ENCODE measurements around the gene NPAS3. TPM values are rescaled to one million over a fixed set of nuclear protein-coding genes. Genes with fewer than 3 reads are reported as not detected.

The NPAS3 gene
- total and polyA plus RNA-seq, 8 donors: 0.23 to 2.8 (median 1.4) TPM

DNA sequence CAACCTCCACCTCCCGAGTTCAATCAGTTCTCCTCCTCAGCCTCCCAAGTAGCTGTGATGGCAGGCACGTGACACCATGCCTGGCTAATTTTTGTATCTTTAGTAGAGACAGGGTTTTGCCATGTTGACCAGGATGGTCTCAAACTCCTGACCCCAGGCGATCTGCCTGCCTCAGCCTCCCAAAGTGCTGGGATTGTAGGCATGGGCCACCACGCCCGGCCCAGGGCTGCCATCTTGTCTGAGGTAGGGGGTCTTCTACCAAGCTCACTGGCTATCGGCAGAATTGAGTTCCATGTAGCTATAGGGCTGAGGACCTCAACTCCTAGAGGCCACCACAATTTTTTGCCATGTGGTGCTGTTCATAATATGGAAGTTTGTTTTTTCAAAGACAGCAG is 896.6 kb downstream of the NPAS3 start:
- peaks cover 0 to 5% (median 0%) of the 10 kb centered on the region in 3 donors for H3K4me1 ChIP-seq
- no peak overlapping the region for H3K4me3 ChIP-seq
- no peaks in the 10 kb centered on the region for H3K36me3 ChIP-seq
- TF ChIP-seq, protein P1, sequence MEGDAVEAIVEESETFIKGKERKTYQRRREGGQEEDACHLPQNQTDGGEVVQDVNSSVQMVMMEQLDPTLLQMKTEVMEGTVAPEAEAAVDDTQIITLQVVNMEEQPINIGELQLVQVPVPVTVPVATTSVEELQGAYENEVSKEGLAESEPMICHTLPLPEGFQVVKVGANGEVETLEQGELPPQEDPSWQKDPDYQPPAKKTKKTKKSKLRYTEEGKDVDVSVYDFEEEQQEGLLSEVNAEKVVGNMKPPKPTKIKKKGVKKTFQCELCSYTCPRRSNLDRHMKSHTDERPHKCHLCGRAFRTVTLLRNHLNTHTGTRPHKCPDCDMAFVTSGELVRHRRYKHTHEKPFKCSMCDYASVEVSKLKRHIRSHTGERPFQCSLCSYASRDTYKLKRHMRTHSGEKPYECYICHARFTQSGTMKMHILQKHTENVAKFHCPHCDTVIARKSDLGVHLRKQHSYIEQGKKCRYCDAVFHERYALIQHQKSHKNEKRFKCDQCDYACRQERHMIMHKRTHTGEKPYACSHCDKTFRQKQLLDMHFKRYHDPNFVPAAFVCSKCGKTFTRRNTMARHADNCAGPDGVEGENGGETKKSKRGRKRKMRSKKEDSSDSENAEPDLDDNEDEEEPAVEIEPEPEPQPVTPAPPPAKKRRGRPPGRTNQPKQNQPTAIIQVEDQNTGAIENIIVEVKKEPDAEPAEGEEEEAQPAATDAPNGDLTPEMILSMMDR (IDR thresholded peaks at IDR 0.05): no peak
- DNase-seq: no peak
- WGBS, 2 donors: 84 to 97% methylated on average over 6 of the region's 6 CpGs
- no peaks in the 10 kb centered on the region for H3K9me3 ChIP-seq
- intact Hi-C loops (cut with DNase I): loop anchor here in 1 of 3 donors (5.0 kb wide), 1 partner anchor 262 kb away; no protein-coding TSS in a partner anchor
- no peaks in the 10 kb centered on the region for H3K27me3 ChIP-seq
- no peak for FAIRE-seq
- no peak overlapping the region for H3K27ac ChIP-seq
- no peak for ATAC-seq

DNA sequence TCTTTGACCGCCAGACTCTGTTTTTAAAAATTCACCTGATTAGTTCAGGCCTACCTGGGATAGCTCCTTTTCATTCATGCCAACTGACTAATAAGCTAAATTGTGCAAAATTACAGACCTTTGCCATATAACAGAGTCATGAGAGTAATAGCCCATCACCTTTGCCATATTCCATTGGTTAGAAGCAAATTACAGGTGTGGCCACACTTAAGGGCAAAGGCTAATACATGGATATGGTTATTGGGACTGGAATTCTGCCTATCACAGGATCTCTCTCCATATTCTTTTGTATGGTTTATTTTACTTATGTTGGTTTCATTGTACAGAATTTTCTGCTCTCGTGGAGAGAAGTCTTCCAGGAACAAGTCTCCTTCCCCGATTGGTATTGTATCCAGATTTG is 897.0 kb downstream of the NPAS3 start:
- no peak for FAIRE-seq
- intact Hi-C loops (cut with DNase I): loop anchor here in 1 of 3 donors (5.0 kb wide), 1 partner anchor 262 kb away; no protein-coding TSS in a partner anchor
- Histone ChIP-seq H3K27me3 (no peaks in the 10 kb centered on the region), H3K4me1 (peaks cover 0 to 5% (median 0%) of the 10 kb centered on the region in 3 donors), H3K4me3 (no peak overlapping the region), H3K36me3 (no peaks in the 10 kb centered on the region), H3K27ac (no peak overlapping the region), H3K9me3 (no peaks in the 10 kb centered on the region)
- TF ChIP-seq, protein P1 (IDR thresholded peaks at IDR 0.05): no peak
- ATAC-seq: no peak
- 73 to 85% methylated on average over 3 of the region's 3 CpGs for WGBS, 2 donors
- no peak for DNase-seq

DNA sequence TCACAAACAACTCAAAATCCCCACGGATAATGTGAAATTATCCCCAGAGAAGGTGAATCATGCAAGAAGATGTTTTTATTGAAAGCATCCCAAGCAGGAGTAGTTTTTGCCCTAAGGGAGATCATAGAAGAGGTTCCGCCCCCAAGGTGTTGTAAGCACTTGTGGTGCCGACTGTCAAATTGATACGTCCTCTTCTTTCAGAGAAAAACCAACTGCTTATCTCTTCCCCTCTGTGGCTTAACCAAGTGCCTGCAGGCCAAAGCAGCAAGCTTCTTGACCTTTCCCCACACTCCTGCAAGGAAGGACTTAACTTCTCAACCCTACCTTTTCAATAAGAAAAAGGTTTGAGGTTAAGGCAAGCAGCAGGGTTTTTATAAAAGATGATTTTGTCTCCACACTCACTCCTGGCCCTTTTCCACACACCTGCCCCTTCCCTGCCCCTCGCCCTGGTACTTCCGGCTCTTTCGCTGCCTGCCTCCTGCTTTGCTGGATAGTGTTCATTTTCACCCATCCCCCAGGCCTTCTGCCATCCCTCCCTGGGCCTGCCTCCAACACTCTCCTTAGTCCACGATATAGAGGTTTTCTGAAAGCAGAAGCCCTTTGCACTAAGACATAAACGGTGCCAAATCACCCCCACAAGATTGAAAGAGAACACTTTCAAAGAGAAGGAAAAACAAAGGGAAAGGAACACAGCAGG is 897.7 kb downstream of the NPAS3 start:
- ATAC-seq: no peak
- Histone ChIP-seq H3K36me3 (no peaks in the 10 kb centered on the region), H3K4me1 (peaks cover 0 to 5% (median 0%) of the 10 kb centered on the region in 3 donors), H3K27me3 (no peaks in the 10 kb centered on the region), H3K9me3 (no peaks in the 10 kb centered on the region), H3K4me3 (no peak overlapping the region), H3K27ac (no peak overlapping the region)
- intact Hi-C loops (cut with DNase I): loop anchor here in 1 of 3 donors (5.0 kb wide), 1 partner anchor 261 kb away; no protein-coding TSS in a partner anchor
- TF ChIP-seq, protein P1 (IDR thresholded peaks at IDR 0.05): no peak
- no peak for FAIRE-seq
- 66 to 67% methylated on average over 9 of the region's 9 CpGs for WGBS, 2 donors
- DNase-seq: no peak

DNA sequence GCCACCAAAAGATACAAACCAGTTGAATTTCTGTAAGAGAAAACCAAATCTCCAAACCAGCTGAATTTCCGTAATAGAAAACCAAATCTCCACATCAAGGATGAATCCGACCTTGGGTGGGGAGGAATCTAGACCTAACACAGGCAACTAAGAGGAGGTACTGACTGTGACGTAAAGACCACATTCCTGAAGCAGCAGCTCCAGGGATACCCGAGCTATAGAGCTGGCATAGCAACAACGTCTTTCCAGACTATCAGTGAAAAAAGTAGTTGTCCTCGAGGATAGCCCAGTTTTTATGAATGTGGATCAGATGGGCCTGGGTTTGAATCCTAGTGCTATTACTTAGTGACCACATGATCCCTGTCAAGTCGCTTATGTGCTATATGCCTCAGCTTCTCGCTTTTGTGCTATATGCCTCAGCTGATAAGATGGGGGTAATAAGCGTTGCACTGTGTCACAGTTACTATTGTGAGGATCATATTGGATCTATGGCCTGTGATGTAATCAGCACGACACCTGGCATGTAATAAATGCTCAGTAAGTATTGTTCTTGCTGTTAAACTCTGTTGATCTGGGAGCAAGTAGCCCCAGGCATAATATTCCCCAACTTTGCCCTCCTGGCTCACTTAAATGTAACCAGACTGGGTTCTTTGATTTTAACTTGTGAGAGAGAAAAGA is 898.4 kb downstream of the NPAS3 start:
- TF ChIP-seq, protein P1 (IDR thresholded peaks at IDR 0.05): no peak
- FAIRE-seq (no peak), DNase-seq (no peak), ATAC-seq (no peak)
- intact Hi-C loops (cut with DNase I): loop anchor here in 1 of 3 donors (5.0 kb wide), 1 partner anchor 260 kb away; no protein-coding TSS in a partner anchor
- Histone ChIP-seq H3K27me3 (no peaks in the 10 kb centered on the region), H3K9me3 (no peaks in the 10 kb centered on the region), H3K4me1 (peaks cover 0 to 5% (median 0%) of the 10 kb centered on the region in 3 donors), H3K27ac (no peak overlapping the region), H3K4me3 (no peak overlapping the region), H3K36me3 (no peaks in the 10 kb centered on the region)
- 80 to 87% methylated on average over 10 of the region's 10 CpGs for WGBS, 2 donors

Measured in pancreas (tissue), 10 donors.